GM08714 (cell line): ENCODE results near the gene CXCL10.
"Not testable (repeated sequence)": the region's sequence is repeated elsewhere in the genome, so short reads cannot be mapped to it uniquely, and the experiment has no call there.

Source experiments
- H3K4me3 ChIP-seq: fragments of 200-500 bp; sonication (Bioruptor generic); 2 replicates; pipeline ENCODE4 v1.5.1; 2014; ENCODE audit warnings: mild to moderate bottlenecking, low read length, inconsistent platforms
- ZNF274 ChIP-seq: IDR thresholded peaks from 2 replicates; pipeline ENCODE4 v1.6.1; 2012; ENCODE audit warnings: mild to moderate bottlenecking, low read depth, low read length

CXCL10 gene

DNA sequence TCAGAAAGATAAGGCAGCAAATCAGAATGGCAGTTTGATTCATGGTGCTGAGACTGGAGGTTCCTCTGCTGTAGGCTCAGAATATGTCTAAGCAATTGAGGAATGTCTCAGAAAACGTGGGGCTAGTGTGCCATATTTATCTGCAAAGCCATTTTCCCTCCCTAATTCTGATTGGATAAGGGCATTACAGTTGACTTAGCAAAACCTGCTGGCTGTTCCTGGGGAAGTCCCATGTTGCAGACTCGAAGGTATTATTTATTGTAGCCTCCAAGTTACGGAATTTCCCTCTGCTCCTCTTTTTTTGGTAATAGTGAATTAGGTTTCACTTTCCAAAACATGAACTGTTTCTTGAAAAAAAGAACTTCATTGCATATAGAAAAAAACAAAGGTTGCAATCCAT is at the start of gene CXCL10:
CXCL10 (minus strand) TSS at position 109 of the 400 bp plus-strand sequence; CDS start at position 43, 66 bp downstream.
- no peak within 1 kb of the TSS for H3K4me3 ChIP-seq
- no peak for TF ChIP-seq ZNF274

DNA sequence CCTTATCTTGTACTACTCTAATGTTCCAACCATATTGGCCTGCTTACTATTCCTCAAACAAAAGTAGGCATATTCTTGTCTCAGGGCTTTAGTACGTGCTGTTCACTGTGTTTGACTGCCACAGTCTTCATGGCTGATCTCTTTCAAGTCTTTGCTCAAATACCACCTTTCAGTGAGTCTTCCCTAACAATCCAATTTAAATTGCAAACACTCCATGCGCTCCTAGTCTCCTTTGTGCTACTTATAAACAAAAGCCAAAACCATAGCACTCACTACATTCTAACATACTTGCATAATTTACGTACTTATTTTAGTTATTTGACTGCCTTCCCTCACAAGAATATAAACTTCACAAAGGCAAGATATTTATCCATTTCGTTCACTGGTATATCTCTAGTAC is 49.5 kb upstream of the CXCL10 start:
- no peak overlapping the region for H3K4me3 ChIP-seq
- no peak for TF ChIP-seq ZNF274

DNA sequence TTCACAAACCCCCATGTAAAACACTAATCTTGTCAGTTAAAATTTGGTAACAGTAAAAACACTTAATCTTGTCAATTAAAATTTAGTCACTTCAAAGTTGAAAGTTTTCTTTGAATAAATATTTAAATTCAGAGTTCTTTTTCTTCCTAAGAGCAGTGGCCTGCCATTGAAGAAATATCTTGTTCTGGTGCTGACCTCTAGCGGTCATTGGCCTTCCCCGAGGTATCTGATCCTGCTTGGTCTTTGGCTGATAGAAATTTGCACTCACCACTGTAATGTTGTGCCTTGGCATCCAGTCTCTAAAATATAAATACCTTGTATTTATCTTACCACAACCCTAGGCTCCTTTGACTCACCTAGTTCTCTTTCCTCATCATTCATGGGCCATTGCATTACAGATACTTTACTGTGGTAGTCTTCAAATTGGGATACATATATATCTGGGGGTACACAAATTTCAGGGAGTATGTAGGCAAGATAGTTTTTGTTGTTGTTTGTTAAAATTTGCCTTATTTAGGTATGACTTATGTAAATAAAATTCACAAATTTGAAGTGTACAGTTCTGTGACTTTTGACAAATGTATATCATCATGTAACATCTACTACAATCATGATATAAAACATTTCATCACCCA is 44.5 kb upstream of the CXCL10 start:
- H3K4me3 ChIP-seq = no peak overlapping the region
- TF ChIP-seq ZNF274 = no peak

DNA sequence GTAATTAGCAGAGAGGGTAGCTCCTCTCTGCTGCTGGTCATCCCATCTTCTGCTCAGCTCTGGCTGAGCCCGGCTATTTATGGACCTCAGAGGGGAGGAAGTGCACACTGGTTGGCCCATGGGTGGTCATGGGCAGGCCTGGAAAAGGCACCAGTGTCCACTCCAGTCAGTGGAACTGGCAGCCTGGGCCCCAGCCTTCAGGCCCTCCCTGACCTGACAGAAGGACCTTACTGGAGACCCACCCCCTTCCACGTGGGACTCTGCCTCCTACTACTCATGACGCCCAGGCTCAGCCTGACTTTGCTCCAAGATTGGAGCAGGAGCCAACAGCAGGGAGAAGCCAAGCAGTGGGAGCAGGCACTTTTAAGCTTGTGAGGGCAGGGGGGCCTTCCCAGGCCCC is 43.2 kb upstream of the CXCL10 start:
- no peak for TF ChIP-seq ZNF274
- no peak overlapping the region for H3K4me3 ChIP-seq

DNA sequence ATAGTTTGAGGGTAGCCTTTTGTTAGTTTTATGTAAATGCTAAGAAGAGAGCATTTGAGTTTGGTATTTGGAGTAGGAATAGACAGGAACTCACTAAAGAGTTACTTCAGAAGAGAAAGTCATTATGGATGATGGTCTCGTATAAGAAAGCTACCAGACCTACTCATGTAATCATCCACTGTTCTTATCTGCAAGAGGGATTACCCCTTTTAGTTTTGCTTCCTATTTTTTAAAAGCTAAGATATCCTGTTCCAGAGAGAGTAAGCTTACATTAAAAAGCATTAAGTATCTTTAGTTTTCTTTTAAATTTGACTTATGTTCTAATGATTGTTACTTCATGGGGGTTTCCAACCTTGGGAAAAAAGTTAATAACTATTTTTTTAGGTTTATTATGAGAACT is 38.7 kb upstream of the CXCL10 start:
- H3K4me3 ChIP-seq = no peak overlapping the region
- TF ChIP-seq ZNF274 = no peak

DNA sequence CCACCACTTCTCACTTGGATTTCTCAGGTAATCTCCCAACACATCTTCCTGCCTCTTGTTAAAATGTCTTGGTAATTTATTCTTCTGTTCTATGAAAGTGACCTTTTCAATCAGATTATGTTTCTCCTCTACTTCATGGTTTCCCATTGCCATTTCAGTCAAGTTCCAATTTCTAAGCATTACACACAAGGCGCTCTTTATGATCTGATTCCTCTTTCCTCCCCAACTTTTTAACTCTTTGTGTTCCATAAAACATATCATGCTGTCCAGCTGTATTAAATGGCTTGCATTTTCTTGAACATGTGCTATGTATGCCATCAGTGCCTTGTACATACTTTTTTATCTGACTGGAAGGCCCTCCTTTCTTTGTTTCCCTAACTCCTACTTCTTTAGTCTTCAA is 38.1 kb upstream of the CXCL10 start:
- no peak overlapping the region for H3K4me3 ChIP-seq

DNA sequence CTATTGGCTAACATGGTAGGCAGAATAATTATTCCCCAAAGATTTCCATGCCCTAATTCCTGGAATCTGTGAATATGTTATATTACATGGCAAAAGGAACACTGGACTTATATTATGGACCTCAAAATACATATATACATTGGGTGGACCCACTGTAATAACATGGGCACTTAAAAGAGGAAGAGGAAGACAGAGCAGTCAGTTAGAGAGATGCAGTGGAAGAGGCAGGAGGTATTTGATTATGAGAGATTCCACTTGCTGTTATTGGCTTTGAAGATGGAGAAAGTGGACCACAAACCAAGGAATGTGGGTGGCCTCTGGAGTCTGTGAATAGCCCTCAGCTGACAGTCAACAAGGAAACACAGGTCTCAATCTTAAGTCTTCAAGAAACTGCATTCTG is 37.2 kb upstream of the CXCL10 start:
- H3K4me3 ChIP-seq = no peak overlapping the region
- no peak for TF ChIP-seq ZNF274

More for the DNA sequence above, 38.1 kb upstream of the CXCL10 start:
- TF ChIP-seq ZNF274 = no peak

DNA sequence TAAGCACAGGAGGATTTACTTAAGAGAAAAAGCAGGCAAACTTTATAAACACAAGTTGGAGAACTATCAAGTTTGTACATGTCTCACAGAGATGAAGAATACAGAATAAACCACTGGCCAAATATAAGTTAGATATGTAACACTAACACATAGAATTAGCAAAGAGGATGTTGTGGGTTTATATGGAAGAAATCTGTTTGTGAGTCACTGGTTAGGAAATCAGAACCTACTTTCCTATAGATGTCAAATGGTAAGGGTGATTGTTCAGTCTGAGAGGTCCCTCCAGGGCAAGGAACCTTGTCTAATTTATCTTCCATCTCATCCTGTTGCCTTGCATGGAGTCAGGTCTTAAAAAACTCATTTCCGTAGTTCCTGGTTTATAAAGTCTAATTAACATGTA is 36.5 kb upstream of the CXCL10 start:
- H3K4me3 ChIP-seq = no peak overlapping the region
- no peak for TF ChIP-seq ZNF274

DNA sequence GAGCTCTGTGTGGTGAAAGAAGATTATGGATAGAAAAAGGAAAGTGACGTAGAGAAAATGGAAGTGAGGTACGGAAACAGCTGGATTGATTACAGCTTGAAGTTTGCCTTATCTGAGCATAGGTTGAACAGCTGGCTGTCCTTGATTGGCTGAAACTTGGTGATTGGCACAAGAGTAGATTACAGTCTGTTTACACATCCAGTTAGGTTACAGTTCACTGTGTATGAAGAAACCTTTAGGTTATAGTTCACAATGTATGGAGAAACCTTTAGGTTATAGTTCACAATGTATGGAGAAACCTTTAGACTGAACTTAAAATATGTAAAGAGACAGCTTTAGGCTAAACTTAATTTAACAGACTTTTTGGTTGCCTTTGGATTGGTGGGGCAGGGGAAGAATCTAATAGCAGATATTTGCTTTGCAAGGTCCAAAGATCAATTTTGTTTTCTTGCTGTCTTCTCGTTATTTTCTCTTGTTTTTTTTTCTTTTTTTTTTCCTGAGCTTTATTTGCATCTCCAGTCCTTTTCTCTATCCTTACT is 35.7 kb upstream of the CXCL10 start:
- no peak overlapping the region for H3K4me3 ChIP-seq
- no peak for TF ChIP-seq ZNF274

DNA sequence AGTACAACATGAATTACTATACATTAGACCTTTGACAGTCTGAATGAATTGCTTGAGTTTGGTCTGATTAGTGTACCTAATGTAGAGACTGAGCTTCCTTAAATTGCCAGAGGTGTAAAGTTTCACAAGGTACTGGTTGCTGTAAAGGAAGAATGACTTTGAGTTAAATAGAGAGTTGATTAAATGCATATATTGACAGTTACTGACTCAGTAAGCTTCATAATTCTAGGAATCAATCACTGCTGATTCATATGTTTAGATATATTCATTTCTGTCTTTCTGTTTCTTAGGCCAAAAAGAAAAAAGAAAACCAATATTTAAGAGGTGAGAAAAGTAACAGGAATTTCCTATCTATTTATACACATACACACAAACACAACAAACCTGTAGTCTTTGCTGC is 35.0 kb upstream of the CXCL10 start:
- no peak overlapping the region for H3K4me3 ChIP-seq
- TF ChIP-seq ZNF274 = no peak

DNA sequence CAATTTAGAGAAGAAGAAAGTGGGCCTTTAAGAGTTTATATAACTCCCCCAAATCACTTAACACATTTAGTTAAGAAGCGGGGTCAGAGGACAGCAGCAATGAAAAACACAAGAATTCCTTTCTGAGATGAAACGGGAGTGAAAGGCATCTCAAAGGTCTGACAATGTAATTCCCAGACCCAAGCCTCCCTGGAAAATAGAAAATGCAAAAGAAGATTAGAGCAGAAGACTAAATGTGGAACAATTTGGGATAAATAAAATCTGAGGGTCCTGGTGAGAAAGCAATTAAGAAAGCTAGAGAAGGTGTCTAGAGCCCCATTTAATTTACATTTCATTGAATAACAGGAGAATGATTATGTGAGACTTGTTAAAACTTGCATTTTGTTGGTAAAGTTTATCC is 32.1 kb upstream of the CXCL10 start:
- TF ChIP-seq ZNF274 = no peak
- no peak overlapping the region for H3K4me3 ChIP-seq

DNA sequence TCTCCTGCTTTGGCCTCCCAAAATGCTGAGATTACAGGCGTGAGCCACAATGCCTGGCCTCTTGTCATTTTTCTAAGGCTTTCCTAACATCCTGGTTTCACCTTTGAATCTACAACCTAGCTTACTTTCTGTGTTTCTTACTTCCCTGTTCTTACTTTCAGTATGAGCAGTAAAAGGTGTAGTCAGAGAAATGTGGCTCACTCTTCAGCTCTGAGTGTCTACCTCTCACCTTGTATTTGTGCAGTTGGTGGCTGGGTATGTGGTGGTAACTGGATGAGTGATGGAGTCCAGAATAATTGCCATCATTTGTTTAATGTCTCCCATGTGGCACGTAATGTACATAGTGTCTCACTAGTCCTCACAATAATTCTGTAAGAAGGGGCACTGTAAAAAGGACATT is 31.7 kb upstream of the CXCL10 start:
- TF ChIP-seq ZNF274 = no peak
- H3K4me3 ChIP-seq = no peak overlapping the region

DNA sequence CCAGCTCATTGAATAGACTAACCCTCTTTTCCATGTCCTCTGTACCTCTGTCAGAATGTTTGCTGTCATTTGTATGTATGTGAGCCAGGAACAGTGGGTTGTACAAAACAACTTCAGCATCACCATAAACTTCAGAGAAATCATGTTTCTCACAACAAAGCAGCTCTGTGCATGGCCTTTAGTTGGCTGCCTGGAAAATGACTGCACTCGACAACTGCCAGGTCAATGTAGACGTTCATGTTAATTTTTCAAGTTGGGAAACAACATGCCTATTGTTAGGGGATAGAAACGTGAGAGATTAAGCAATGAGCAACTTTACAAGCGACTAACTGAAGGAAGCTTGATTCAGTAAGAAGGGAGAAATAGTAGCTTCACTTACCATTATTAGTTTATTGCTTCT is 30.4 kb upstream of the CXCL10 start:
- no peak for TF ChIP-seq ZNF274
- no peak overlapping the region for H3K4me3 ChIP-seq

DNA sequence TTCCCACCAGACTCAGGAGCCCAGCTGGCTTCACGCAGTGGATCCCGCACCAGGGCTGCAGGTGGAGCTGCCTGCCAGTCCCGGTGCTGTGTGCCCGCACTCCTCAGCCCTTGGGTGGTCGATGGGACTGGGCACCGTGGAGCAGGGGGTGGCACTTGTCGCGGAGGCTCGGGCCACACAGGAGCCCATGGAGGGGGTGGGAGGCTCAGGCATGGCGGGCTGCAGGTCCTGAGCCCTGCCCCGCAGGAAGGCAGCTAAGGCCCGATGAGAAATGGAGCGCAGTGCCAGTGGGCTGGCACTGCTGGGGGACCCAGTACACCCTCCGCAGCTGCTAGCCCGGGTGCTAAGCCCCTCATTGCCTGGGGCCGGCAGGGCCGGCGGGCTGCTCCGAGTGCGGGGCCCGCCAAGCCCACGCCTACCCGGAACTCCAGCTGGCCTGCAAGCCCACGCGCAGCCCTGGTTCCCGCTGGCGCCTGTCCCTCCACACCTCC is 27.3 kb upstream of the CXCL10 start:
- H3K4me3 ChIP-seq = not testable (repeated sequence)

DNA sequence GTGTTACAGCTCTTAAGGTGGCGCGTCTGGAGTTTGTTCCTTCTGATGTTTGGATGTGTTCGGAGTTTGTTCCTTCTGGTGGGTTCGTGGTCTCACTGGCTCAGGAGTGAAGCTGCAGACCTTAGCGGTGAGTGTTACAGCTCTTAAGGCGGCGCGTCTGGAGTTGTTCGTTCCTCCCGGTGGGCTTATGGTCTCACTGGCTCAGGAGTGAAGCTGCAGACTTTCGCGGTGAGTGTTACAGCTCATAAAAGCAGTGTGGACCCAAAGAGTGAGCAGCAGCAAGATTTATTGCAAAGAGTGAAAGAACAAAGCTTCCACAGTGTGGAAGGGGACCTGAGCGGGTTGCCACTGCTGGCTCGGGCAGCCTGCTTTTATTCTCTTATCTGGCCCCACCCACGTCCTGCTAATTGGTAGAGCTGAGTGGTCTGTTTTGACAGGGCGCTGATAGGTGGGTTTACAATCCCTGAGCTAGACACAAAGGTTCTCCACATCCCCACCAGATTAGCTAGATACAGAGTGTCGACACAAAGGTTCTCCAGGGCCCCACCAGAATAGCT is 26.6 kb upstream of the CXCL10 start:
- not testable (repeated sequence) for H3K4me3 ChIP-seq

DNA sequence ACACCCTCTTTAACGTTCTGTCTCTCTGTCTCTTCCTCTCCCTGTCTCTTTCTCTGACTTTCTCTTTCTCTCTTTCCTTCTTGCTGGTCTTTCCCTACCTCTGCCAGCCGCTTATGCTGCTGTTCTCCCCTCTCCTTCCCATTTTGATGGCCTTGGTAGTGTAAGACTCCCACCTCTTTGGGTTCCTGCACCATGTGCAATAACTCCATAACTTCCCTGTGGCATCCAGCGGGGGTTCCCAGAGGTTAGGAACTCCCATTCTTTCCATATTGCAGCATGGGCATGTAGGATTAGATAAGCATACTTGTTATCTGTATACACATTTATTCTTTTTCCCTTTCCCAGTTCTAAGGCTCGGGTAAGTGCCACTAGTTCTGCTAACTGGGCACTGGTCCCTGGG is 21.4 kb upstream of the CXCL10 start:
- H3K4me3 ChIP-seq = not testable (repeated sequence)

DNA sequence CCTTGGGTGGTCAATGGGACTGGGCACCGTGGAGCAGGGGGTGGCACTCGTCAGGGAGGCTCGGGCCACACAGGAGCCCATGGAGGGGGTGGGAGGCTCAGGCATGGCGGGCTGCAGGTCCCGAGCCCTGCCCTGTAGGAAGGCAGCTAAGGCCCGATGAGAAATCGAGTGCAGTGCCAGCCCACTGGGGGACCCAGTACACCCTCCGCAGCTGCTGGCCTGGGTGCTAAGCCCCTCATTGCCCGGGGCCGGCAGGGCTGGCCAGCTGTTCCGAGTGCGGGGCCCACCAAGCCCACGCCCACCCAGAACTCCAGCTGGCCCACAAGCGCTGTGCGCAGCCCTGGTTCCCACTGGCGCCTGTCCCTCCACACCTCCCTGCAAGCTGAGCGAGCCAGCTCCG is 20.0 kb upstream of the CXCL10 start:
- H3K4me3 ChIP-seq = not testable (repeated sequence)

DNA sequence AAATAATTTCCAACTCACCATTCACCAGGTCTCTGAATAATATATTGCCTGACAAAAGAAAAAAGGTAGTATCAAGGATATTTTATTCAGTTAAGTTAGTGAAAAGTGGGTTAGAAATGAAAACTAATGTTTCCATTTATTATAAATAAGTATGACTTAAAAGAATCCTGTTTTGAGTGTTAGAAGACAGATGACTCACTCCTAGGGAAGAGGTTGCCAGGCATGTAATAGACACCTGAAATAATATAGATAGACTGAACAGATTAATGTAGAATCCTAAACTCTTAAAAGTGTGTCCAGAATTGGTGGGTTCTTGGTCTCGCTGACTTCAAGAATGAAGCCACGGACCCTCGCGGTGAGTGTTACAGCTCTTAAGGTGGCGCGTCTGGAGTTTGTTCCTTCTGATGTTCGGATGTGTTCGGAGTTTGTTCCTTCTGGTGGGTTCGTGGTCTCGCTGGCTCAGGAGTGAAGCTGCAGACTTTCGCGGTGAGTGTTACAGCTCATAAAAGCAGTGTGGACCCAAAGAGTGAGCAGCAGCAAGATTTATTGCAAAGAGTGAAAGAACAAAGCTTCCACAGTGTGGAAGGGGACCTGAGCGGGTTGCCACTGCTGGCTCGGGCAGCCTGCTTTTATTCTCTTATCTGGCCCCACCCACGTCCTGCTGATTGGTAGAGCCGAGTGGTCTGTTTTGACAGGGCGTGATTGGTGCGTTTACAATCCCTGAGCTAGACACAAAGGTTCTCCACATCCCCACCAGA is 19.1 kb upstream of the CXCL10 start:
- H3K4me3 ChIP-seq = not testable (repeated sequence)
